ENCODE measurements around the gene CPNE2.

The CPNE2 gene

GRCh38 chr16:57151369-57151768, 59.0 kb downstream of the CPNE2 start:
- no peak for DNase-seq (ENCODE audit: low spot score)
- in situ Hi-C loops (cut with MboI; ENCODE audit: low sequenced_read_pairs, unreplicated experiment): no loop called here
- TF ChIP-seq CTCF (IDR thresholded peaks at IDR 0.05; ENCODE audit: borderline replicate concordance, control extremely low read depth, extremely low read depth, insufficient read depth, missing control alignments): no peak

- in situ Hi-C loops (cut with MboI; ENCODE audit: low sequenced_read_pairs, unreplicated experiment): no loop called here
- DNase-seq (ENCODE audit: low spot score): no peak
- TF ChIP-seq CTCF (IDR thresholded peaks at IDR 0.05; ENCODE audit: borderline replicate concordance, control extremely low read depth, extremely low read depth, insufficient read depth, missing control alignments): no peak
These were observed 60.0 kb downstream of the CPNE2 start for GRCh38 chr16:57152096-57153093.

- in situ Hi-C loops (cut with MboI; ENCODE audit: low sequenced_read_pairs, unreplicated experiment): no loop called here
- DNase-seq (ENCODE audit: low spot score): no peak
- TF ChIP-seq CTCF (IDR thresholded peaks at IDR 0.05; ENCODE audit: borderline replicate concordance, control extremely low read depth, extremely low read depth, insufficient read depth, missing control alignments): no peak
These were observed 61.5 kb downstream of the CPNE2 start for GRCh38 chr16:57153841-57154240.

- in situ Hi-C loops (cut with MboI; ENCODE audit: low sequenced_read_pairs, unreplicated experiment): no loop called here
- no peak for DNase-seq (ENCODE audit: low spot score)
- no peak for TF ChIP-seq CTCF (IDR thresholded peaks at IDR 0.05; ENCODE audit: borderline replicate concordance, control extremely low read depth, extremely low read depth, insufficient read depth, missing control alignments)
These were observed 63.4 kb downstream of the CPNE2 start for GRCh38 chr16:57155702-57156350.

- TF ChIP-seq CTCF (IDR thresholded peaks at IDR 0.05; ENCODE audit: borderline replicate concordance, control extremely low read depth, extremely low read depth, insufficient read depth, missing control alignments): no peak
- in situ Hi-C loops (cut with MboI; ENCODE audit: low sequenced_read_pairs, unreplicated experiment): no loop called here
- no peak for DNase-seq (ENCODE audit: low spot score)
These were observed 63.9 kb downstream of the CPNE2 start for GRCh38 chr16:57156351-57156703.

GRCh38 chr16:57157533-57157932, 65.2 kb downstream of the CPNE2 start:
- DNase-seq (ENCODE audit: low spot score): no peak
- in situ Hi-C loops (cut with MboI; ENCODE audit: low sequenced_read_pairs, unreplicated experiment): no loop called here
- no peak for TF ChIP-seq CTCF (IDR thresholded peaks at IDR 0.05; ENCODE audit: borderline replicate concordance, control extremely low read depth, extremely low read depth, insufficient read depth, missing control alignments)
